Fibroblast of skin of right biceps (primary cell): ENCODE measurements around the gene JAZF1.

Experiments
- DNase-seq: peaks from one replicate; pipeline ENCODE4 v3.0.0-alpha.2; 2013

Gene JAZF1

DNA sequence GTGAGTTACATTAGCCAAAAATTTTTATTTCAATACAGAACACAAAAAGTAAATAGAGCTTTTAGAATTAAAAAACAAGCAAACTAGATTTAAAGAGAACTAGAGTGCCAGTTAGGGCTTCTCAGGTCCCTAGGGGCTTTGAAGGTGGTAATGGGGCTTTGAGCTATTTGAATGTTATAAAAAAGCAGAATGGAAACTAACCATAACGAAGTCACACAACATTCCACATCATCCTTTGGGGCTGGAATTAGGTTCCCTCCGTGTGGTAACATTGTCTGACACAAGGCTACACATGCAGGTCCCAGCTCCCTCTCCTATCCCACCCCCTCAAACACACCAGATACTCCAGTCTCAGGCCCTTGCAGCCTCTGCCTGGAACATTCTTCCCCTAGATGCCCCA lies 15.3 kb downstream of the JAZF1 start:
- peak; percentile 52 for DNase-seq

GRCh38 chr7:28163949-28164348 lies 16.6 kb downstream of the JAZF1 start:
- peak; percentile 55 for DNase-seq

- DNase-seq: no peak
Measured at GRCh38 chr7:28161331-28161730, 19.3 kb downstream of the JAZF1 start.

DNA sequence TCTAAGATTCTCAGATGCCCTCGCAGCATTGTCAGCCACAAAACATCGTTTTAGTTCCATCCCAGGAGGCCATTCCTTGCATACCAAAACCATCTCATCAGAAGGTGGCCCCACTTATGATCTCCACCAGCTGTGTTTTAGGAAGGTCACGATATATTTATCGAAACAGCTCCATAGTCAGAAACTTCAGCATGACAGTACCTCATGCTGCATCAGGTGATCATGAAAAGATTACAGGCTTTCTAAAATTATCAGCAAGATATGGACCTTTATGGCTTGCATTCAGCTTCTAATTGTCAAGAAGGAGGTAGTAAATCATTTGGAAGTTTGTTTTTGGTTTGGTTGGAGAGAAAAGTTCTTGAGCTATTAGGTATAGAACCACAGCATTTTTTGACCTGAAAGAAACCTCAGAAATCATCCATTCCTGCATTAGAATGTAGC lies 20.0 kb downstream of the JAZF1 start:
- DNase-seq: peak; percentile 87

DNA sequence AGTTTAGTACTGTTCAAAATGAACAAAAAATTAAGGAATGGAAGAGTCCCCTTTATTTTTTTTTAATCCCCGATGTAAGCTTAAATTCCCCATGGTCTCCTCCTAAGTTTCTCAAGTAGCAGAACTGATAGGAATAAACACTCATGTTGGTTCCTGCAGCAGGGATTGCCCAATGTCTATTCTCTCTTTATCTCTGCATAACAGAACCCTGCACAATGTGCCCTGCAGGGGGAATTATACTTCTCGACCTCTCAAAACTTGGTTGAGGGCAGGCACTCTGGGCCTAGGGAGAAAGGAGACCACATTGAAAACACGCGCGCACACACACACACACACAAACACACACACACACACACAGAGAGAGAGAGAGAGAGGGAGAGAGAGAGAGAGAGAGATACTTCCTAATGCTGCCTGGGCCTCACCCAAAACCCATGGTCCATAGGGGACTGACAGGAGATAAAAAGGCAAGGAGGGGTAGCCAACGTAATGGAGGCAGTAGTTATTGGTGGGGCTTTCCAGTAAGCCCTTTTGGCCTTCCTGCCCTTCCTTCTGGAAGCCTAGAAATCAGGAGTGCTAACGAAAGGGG lies 22.7 kb downstream of the JAZF1 start:
- no peak for DNase-seq

DNA sequence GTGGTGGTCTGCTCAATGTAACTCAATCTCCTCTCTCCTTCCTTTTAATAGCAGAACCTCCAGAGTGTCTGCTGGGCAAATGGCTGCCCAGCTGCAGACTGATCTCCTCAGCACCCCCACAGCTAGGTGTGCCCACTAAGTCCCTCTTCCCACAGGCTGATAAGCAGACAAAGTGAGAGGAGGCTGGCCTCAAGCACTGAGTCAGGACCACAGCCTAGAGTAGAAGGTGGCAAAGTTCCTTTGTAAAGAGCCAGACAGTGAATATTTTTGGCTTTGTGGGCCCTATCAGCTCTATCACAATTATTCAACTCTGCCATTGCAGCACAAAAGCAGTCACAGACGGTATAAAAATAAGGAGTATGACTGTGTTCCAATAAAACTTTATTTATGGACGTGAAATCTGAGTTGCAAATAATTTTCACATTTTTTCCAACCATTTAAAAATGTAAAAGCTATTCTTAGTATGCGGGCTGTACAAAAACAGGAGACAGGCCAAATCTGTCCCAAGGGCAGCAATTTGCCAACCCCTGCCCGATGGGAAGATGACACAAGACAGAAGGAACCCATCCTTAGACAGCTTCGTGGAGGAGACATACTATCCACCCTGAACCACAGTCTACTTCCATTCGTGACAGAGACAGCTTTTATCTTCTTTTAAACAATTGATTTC lies 23.4 kb downstream of the JAZF1 start:
- no peak for DNase-seq

- DNase-seq: no peak
Measured at GRCh38 chr7:28156401-28156800, 24.2 kb downstream of the JAZF1 start.

- DNase-seq: peak; percentile 80
Measured at GRCh38 chr7:28155964-28156363, 24.6 kb downstream of the JAZF1 start.

- no peak for DNase-seq
Measured at GRCh38 chr7:28155019-28155660, 25.5 kb downstream of the JAZF1 start.

DNA sequence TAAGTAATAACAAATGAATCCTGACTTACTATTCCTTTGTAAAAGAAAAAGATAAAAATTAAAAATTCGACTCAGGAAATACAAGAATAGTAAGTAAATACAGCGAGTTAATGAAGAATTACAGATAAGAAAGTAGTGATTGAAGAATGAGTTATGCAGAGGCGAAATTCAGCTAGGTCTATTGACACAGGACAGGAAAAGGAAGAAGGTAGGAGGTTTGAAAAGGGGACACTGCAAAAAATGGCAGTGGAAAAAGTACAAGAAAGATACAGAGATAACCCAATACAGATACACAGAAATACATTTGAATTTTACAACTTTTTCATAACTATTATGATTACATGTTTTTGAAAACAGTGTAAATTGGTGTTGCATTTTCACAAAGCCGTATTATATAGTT lies 28.0 kb downstream of the JAZF1 start:
- no peak for DNase-seq

DNA sequence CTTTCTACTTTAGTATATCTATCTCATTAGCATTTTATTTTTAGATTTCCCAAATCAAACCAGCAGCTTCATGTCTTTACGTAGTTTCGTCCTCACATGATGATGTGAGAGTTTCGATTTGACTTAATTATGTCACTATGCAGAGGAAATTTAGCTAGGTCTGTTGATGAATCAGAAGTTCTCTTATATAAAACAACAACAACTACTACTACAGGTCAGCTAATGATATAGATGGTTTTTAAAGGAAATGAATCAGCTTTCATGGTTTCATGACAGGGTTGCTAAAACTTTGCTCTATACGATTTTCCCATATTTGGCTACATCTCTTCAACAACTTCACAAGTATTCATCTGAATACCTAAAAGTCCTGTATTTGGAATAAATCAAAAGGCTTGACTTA lies 28.6 kb downstream of the JAZF1 start:
- DNase-seq: peak; percentile 91

DNA sequence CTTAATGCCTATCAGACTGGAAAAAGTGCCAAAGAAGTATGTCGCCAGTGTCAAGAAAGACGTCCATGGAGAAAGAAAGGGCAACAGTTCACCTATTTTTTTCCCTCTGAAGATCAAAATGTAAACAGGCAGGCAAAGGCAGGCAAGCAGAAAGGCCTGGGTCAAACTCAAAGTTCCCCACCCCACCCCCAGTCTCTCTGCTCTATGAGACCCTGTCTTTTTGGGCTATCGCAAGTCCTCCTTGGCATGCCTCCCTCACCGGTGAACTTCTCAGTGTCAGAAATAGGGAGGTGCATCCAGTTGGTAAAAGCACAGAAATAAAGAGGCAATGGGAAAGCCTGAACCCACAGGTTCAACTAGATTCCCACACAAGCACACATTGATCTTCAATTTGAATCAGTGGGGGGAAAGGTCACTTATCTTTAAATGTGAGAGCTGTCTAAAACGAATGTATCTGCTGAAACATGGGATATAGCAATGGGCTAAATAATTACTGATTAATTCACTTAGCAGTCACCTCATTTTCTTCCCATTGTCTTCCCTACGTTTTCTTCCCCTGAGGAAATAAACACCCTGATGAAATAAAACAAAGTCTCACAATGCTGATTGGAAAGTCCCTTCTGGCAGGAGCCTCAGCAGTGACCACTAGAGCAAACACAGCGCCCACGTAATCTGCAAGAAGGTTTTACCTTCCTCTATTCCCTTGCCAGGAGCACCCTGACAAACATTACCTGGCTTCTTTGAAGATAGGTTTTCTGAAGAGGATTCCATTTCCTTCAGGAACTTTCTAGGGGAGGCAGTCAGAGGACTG lies 31.1 kb downstream of the JAZF1 start:
- DNase-seq: no peak

DNA sequence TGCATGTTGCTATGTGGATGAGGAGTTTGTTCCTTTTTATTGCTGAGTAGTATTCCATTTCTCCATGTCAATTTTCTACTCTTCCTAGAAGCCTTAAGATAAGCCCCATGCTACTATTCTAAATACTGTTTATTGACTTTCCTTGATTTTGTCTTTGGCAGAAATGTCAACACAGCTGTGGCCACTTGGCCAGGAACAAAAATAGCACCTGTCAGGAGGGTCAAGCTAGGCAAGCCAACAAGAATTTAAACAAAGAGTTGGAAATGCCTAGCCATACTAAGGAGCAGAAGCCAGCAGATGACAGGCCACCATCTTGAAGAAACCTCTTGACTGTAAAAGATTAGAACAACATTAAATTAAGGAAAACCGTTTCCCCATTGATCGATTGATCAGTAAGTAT lies 34.7 kb downstream of the JAZF1 start:
- DNase-seq: no peak

DNA sequence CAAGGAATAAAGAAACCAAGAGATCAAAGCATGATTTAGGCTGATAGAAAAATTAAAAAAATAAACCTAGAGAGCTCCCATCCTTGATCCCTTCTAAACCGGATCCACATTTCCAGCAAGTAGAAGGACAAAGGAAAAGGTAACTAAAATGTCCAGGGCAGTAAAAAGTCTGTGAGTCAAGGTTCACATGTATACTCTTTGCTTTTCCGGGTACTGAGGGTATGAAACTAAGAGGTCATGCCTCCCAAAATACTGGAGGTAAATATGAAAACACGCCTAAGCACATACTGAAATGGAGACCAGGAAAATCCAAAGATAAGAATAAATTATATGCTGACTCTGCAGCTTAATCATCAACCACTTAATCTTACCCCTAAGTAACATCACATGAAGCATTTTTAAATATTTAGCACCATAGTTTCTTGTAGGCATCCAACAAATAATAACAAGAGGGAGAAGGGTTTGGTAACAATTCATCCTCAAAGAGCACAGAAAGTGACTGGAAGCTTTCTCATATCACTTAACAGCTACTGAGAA lies 35.4 kb downstream of the JAZF1 start:
- DNase-seq: no peak

GRCh38 chr7:28144266-28144665 lies 36.3 kb downstream of the JAZF1 start:
- no peak for DNase-seq

DNA sequence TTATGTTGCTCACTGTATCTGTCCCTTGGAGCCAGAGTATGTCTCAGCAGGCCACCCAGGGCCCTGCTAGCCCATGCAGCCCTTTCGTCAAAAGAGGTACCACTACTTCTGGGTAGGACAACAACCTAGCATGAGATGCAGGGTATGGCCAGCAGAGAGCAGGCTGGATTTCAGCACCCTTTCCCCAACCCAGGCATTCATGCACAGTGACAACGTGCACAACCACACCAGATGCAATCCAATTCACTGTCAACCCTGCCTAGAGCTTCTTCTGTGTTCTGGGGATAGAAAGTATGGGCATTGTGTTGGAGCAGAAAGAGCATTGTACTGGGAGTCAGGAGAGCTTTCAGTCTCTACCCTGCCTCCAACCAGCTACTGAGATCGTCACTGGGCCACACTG lies 37.9 kb downstream of the JAZF1 start:
- DNase-seq: no peak

GRCh38 chr7:28140979-28141378 lies 39.6 kb downstream of the JAZF1 start:
- DNase-seq: no peak

DNA sequence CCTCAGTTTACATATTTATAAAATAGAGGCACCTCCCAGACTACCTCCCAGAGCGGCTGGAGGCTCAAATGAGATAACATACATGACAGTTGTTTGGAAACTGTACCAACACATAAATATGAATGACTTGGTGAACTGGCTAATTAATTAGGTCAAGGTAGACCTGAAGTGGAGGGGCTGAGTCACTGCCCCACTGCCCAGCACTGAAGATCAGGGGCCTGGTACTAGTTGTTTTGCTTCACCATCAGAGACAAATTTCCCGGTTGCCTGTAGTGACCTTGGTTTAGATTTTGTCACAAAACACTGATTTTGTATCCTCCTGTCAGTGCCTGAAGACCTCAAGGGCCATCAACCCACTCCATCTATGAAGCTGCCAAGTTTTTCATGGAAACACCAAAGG lies 41.8 kb downstream of the JAZF1 start:
- DNase-seq: no peak

DNA sequence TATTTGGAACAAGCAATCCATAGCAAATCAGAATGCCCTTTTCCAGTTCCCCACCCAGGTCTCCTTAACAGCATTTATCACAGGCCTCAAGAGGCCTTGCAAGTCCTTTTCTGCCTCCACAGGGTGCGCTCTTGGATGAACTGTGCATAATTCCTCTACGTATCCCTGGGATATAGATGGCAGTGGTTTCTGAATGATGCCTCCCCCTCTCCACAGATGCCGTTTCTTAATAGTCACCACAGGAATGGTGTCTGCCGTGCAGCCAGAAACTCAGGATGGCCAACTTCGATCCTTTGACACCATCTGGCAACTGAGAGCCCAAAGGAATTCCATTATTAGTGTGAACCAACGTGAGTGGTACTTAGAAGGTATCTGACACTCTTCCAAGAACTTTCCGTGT lies 43.1 kb downstream of the JAZF1 start:
- peak; percentile 66 for DNase-seq

DNA sequence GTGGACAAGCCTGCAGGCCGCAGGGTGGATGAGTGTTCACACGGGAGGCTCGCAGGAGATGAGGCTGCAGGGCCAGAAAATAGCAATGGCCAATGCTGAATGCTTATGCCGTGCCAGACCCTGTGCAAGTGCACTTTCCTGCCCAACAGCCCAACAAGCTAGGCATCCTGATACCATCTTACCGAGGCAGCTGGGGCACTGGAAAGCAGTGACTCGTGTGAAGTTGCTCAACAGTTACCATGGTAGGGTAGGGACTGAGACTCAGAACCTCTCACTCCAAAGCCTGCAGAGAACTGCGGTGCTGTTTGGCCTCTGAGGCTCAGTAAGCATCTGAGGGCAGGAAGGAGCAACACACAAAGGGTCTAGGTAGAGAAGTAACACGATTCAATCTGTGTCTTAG lies 43.7 kb downstream of the JAZF1 start:
- no peak for DNase-seq

DNA sequence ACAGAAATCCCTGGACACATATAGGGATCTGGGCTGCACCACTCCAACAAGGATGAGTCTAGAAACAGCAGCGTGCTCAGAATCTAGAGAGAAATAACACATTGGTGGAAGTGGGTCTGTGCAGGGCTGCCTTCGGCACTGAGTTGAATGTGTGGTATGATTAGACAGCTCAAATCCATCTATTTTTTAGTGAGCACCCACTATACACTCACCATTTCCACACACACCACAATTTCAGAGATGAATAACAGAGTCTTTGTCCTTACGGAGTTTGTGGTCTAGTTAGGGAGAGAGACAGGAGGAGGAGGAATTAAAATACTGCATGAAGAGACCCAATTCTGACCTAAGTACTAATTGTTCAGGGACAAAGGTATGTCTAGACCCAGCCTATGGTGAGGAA lies 44.2 kb downstream of the JAZF1 start:
- DNase-seq: no peak

DNA sequence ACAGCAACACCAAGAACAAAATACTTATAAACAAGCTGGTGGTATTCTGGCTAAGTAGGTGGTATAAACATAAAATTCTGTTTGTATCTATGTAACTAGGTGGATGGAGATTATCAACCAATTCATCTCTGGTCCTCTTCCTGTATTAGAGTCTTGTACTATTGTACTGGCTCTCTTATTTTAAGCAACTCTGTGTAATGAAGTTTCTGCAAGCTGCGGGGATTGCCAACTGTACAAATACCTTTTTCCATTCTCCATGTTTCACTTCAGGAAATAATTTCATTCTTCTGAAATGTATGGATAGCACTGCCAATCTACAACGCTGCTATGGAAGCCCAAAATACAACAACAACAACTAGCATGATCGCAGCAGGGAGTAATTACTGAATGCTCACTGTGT lies 44.8 kb downstream of the JAZF1 start:
- DNase-seq: no peak

DNA sequence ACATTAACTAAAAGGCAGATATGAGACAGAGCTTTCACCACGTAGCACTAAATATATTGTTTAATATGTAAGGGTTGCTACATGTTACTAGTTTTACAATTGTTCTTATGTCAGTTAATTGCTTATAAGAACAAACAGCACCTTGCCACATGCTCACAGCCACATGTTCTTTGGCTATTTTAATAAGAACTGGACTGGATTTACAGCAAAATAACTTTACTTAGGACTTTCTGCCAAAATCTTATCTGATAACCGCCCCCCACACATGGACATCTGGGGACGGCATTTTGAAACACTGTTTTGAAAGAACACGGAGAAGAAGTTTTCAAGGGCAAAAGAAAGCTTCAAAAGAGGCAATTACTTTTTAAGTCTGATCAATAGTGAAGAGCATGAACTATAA lies 45.3 kb downstream of the JAZF1 start:
- DNase-seq: no peak
